PC-9 (cell line): ENCODE results near the gene AKR1C4. TPM values are rescaled to one million over a fixed set of nuclear protein-coding genes. Genes with fewer than 3 reads are reported as not detected.

Experiments used
- BruUV-seq: library from RNA; stranded (reverse); fragments of 400-500 nt; replicated peaks from 2 replicates; lab custom pipeline; 2021; lab: Mats Ljungman, UMichigan
- CTCF ChIA-PET: fragments of 300-600 bp; sonication (Branson Sonifier 250); formaldehyde crosslinking; loops from one replicate; lab custom pipeline; 2022; ENCODE audit warnings: antibody characterized with exemption; lab: Charles Lee
- POLR2A ChIA-PET: fragments of 300-600 bp; sonication (Branson Sonifier 250); formaldehyde crosslinking; loops from one replicate; lab custom pipeline; 2022; ENCODE audit warnings: antibody characterized with exemption; ENCODE audit not compliant: unreplicated experiment; lab: Charles Lee
- DNase-seq, 2 experiments: peaks; one replicate each; pipeline versions ENCODE4 v3.0.0 to v3.0.0-alpha.2; 2015 to 2022; ENCODE audit warnings: mixed read lengths in 1 of 2
- H2AFZ ChIP-seq: fragments of 200-600 bp; sonication (generic); 2 replicates; pipeline ENCODE4 v1.8.1; 2017; ENCODE audit warnings: antibody characterized with exemption
- H3F3A ChIP-seq: fragments of 200-600 bp; sonication (generic); 2 replicates; pipeline ENCODE4 v1.8.1; 2017; ENCODE audit warnings: antibody characterized with exemption, mild to moderate bottlenecking, low read depth; ENCODE audit not compliant: insufficient read depth
- H3K27ac ChIP-seq: fragments of 200-600 bp; sonication (generic); 2 replicates; pipeline ENCODE4 v1.6.1; 2016; ENCODE audit warnings: mixed run types
- H3K27me3 ChIP-seq: fragments of 200-600 bp; sonication (generic); 2 replicates; pipeline ENCODE4 v1.6.1; 2016; ENCODE audit warnings: low read depth, mixed run types; ENCODE audit not compliant: insufficient read depth
- H3K36me3 ChIP-seq: fragments of 200-600 bp; sonication (generic); 2 replicates; pipeline ENCODE4 v1.6.1; 2016; ENCODE audit warnings: low read depth, mixed run types
- H3K4me1 ChIP-seq: fragments of 200-600 bp; sonication (generic); replicated peaks from 2 replicates; pipeline ENCODE4 v1.6.1; 2016; ENCODE audit warnings: mixed run types; ENCODE audit not compliant: insufficient read depth
- H3K4me2 ChIP-seq: fragments of 200-600 bp; sonication (generic); 2 replicates; pipeline ENCODE4 v1.6.1; 2017; ENCODE audit warnings: mixed run types
- H3K4me3 ChIP-seq: fragments of 200-600 bp; sonication (generic); 2 replicates; pipeline ENCODE4 v1.6.1; 2016; ENCODE audit warnings: mixed run types
- H3K79me2 ChIP-seq: fragments of 200-600 bp; sonication (generic); 2 replicates; pipeline ENCODE4 v1.6.1; 2017; ENCODE audit warnings: low read depth, mixed run types
- H3K9me2 ChIP-seq: fragments of 200-600 bp; sonication (generic); 2 replicates; pipeline ENCODE4 v1.8.1; 2017; ENCODE audit warnings: mild to moderate bottlenecking; ENCODE audit not compliant: insufficient read depth
- H3K9me3 ChIP-seq: fragments of 200-600 bp; sonication (generic); 2 replicates; pipeline ENCODE4 v1.8.1; 2016; ENCODE audit warnings: low read depth; ENCODE audit not compliant: insufficient read depth
- H4K20me1 ChIP-seq: fragments of 200-600 bp; sonication (generic); 2 replicates; pipeline ENCODE4 v1.8.1; 2017; ENCODE audit not compliant: insufficient read depth
- CTCF ChIP-seq: fragments of 200-600 bp; sonication (generic); conservative IDR thresholded peaks from 2 replicates; pipeline ENCODE4 v1.6.1; 2017; ENCODE audit warnings: mixed run types, antibody characterized with exemption, mild to moderate bottlenecking, moderate library complexity
- EZH2 ChIP-seq: fragments of 200-600 bp; sonication (generic); IDR thresholded peaks from 2 replicates; pipeline ENCODE4 v1.8.0; 2017; ENCODE audit warnings: antibody characterized with exemption, low read depth
- intact Hi-C: fragments of 100-400 bp; cut with micrococcal nuclease; formaldehyde crosslinking; loops from one replicate; pipeline ENCODE4 v1.10.0; 2022; ENCODE audit not compliant: unreplicated experiment
- total RNA-seq: library from RNA; stranded (reverse); gene quantifications from 2 replicates; pipeline ENCODE4 v1.2.3, GENCODE V29; 2021

AKR1C4 gene
- total RNA-seq, 1 experiment from 2014 or later, result not detected

GRCh38 chr10:5184987-5185775 is 11.5 kb upstream of the AKR1C4 start, which contains the start of gene AKR1C8:
Gene AKR1C8 (minus strand): TSS chr10:5185150. CDS start chr10:5185104, 46 bp downstream.
- DNase-seq, result no peak
- BruUV-seq, result no TSS peak
- POLR2A ChIA-PET, result no interaction called here
- intact Hi-C loops, result no loop called here
- Histone ChIP-seq H3K4me1 (no peaks in the 10 kb centered on the region), H3K79me2 (no peaks in the 10 kb centered on the region), H4K20me1 (no peaks in the 10 kb centered on the region), H3K36me3 (no peaks in the 10 kb centered on the region), H3K27me3 (no peaks in the 10 kb centered on the region), H3K27ac (no peak within 1 kb of the TSS), H3K9me2 (no peaks in the 10 kb centered on the region), H2AFZ (no peak within 1 kb of the TSS), H3K4me3 (no peak within 1 kb of the TSS), H3K9me3 (peaks cover 5% of the 10 kb centered on the region; the same call in 1 of the 2 replicates), H3F3A (no peaks in the 10 kb centered on the region), H3K4me2 (no peak within 1 kb of the TSS)
- TF ChIP-seq CTCF, result no peak
- no peak for TF ChIP-seq EZH2
- CTCF ChIA-PET, result no interaction called here

GRCh38 chr10:5187867-5188266 is 8.8 kb upstream of the AKR1C4 start:
- H3F3A ChIP-seq, result no peaks in the 10 kb centered on the region
- H3K79me2 ChIP-seq, result no peaks in the 10 kb centered on the region
- POLR2A ChIA-PET, result no interaction called here
- no peak for DNase-seq
- no peaks in the 10 kb centered on the region for H3K36me3 ChIP-seq
- no peak overlapping the region for H3K27ac ChIP-seq
- H3K4me3 ChIP-seq, result no peak overlapping the region
- H3K4me2 ChIP-seq, result no peak overlapping the region
- CTCF ChIA-PET, result no interaction called here
- no peaks in the 10 kb centered on the region for H3K27me3 ChIP-seq
- H3K4me1 ChIP-seq, result no peaks in the 10 kb centered on the region
- no peak for TF ChIP-seq EZH2
- TF ChIP-seq CTCF, result no peak
- no peaks in the 10 kb centered on the region for H3K9me2 ChIP-seq
- H2AFZ ChIP-seq, result no peak overlapping the region; the same call in 1 of the 2 replicates
- peaks cover 5% of the 10 kb centered on the region; the same call in 1 of the 2 replicates for H3K9me3 ChIP-seq
- no peaks in the 10 kb centered on the region for H4K20me1 ChIP-seq
- BruUV-seq, result no TSS peak
- intact Hi-C loops, result no loop called here

GRCh38 chr10:5188358-5188757 is 8.3 kb upstream of the AKR1C4 start:
- H3K27ac ChIP-seq, result no peak overlapping the region
- peaks cover 3% of the 10 kb centered on the region; the same call in 1 of the 2 replicates for H3K9me3 ChIP-seq
- H3K36me3 ChIP-seq, result no peaks in the 10 kb centered on the region
- no peaks in the 10 kb centered on the region for H3K79me2 ChIP-seq
- TF ChIP-seq EZH2 (no peak), CTCF (no peak)
- no peaks in the 10 kb centered on the region for H3F3A ChIP-seq
- CTCF ChIA-PET, result no interaction called here
- no TSS peak for BruUV-seq
- H3K4me3 ChIP-seq, result no peak overlapping the region
- H3K4me2 ChIP-seq, result no peak overlapping the region
- intact Hi-C loops, result no loop called here
- H3K9me2 ChIP-seq, result no peaks in the 10 kb centered on the region
- H3K27me3 ChIP-seq, result no peaks in the 10 kb centered on the region
- POLR2A ChIA-PET, result no interaction called here
- H4K20me1 ChIP-seq, result no peaks in the 10 kb centered on the region
- no peak for DNase-seq
- H3K4me1 ChIP-seq, result no peaks in the 10 kb centered on the region
- no peak overlapping the region; the same call in 1 of the 2 replicates for H2AFZ ChIP-seq
